Esophagus squamous epithelium (tissue), 4 donors: ENCODE results near the gene TAF6.
A peak's percentile ranks its signal among the peaks of the same experiment; 100 is the strongest.

ENCODE experiments used
- POLR2A ChIP-seq, 4 donors: fragments of 450-650 bp; IDR thresholded peaks; one replicate each; pipeline ENCODE4 v1.6.1; 2017; ENCODE audit warnings: antibody characterized with exemption in 4 of 4, mild to moderate bottlenecking in 4 of 4, moderate library complexity in 3 of 4
- TF ChIP-seq, protein P1 (sequence below), 6 experiments: fragments of 450-650 bp in 4 of 6; fragments of 200-600 bp in 2 of 6; sonication (generic) in 2 of 6; IDR thresholded peaks; one replicate each; pipeline ENCODE4 v1.5.1; 2016 to 2019; ENCODE audit warnings: antibody characterized with exemption in 6 of 6, mild to moderate bottlenecking in 4 of 6, moderate library complexity in 4 of 6

DNA sequence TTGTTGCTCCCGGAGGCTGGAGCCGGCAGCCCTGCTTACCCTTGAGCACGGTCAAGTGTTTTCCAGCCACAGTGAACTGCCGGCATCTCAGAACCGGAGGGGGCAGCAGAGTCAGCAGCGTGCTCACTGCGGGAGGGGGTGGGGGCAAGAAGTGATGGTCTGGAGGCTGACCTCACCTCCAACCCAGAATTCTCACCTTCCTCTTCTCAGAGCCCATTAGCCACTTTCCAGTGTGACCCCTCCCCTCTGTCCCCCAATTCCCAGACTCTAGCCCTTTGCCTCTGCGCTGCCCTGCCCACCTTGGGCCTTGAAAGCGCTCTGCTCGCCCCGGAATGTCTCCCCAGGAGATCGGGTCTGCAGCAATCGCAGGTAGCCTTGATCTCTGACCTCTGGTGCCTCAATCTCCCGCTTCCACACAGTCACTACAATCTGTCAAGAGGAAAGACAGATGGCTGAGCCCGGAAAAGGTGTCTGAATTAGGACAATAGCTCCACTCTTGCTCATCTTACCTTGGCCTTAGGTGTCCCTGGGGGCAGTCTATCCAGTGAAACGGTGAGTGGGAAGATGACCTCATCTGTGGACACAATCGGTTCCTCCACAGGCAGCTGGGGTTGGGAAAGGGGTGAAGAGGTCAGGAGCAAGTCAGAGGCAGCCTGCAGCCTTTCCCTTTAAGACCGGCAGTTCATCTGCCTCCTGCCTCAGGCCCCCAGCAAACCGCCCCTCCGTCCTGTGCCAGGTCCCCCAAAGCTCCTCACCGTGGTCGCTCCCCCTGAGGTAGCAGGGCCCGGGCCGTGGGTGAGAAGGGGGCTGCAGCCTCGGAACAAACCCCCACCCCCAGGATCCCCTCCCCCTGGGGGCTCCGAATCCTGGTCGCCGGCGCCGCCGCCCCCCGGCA, 38.4 kb upstream of the TAF6 start:
- TF ChIP-seq POLR2A (IDR thresholded peaks at IDR 0.05): no peak
- TF ChIP-seq, protein P1, sequence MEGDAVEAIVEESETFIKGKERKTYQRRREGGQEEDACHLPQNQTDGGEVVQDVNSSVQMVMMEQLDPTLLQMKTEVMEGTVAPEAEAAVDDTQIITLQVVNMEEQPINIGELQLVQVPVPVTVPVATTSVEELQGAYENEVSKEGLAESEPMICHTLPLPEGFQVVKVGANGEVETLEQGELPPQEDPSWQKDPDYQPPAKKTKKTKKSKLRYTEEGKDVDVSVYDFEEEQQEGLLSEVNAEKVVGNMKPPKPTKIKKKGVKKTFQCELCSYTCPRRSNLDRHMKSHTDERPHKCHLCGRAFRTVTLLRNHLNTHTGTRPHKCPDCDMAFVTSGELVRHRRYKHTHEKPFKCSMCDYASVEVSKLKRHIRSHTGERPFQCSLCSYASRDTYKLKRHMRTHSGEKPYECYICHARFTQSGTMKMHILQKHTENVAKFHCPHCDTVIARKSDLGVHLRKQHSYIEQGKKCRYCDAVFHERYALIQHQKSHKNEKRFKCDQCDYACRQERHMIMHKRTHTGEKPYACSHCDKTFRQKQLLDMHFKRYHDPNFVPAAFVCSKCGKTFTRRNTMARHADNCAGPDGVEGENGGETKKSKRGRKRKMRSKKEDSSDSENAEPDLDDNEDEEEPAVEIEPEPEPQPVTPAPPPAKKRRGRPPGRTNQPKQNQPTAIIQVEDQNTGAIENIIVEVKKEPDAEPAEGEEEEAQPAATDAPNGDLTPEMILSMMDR (IDR thresholded peaks at IDR 0.05): peak in 1 of 6 experiments; percentile 10
